GM23248 (cell line): Measurements from ENCODE around the gene CLCN7. TPM values are rescaled to one million over a fixed set of nuclear protein-coding genes. Genes with fewer than 3 reads are reported as not detected.

Experiments used
- DNase-seq: peaks from one replicate; pipeline ENCODE4 v3.0.0-alpha.2; 2015
- H2AFZ ChIP-seq: fragments of 200-600 bp; sonication (generic); 2 replicates; pipeline ENCODE4 v1.6.1; 2016; ENCODE audit warnings: antibody characterized with exemption
- H3F3A ChIP-seq: fragments of 200-600 bp; sonication (generic); 2 replicates; pipeline ENCODE4 v1.6.1; 2016; ENCODE audit warnings: mild to moderate bottlenecking, antibody characterized with exemption, mixed run types; ENCODE audit not compliant: insufficient read depth
- H3K27ac ChIP-seq: fragments of 200-600 bp; sonication (generic); 2 replicates; pipeline ENCODE4 v1.5.1; 2016; ENCODE audit warnings: mild to moderate bottlenecking
- H3K27me3 ChIP-seq: fragments of 200-600 bp; sonication (generic); replicated peaks from 2 replicates; pipeline ENCODE4 v1.6.1; 2016; ENCODE audit warnings: mild to moderate bottlenecking; ENCODE audit not compliant: insufficient read depth
- H3K36me3 ChIP-seq: fragments of 200-600 bp; sonication (generic); 2 replicates; pipeline ENCODE4 v1.6.1; 2016; ENCODE audit warnings: low read depth, mild to moderate bottlenecking
- H3K4me1 ChIP-seq: fragments of 200-600 bp; sonication (generic); 2 replicates; pipeline ENCODE4 v1.6.1; 2016; ENCODE audit warnings: mild to moderate bottlenecking; ENCODE audit not compliant: insufficient read depth
- H3K4me2 ChIP-seq: fragments of 200-600 bp; sonication (generic); one replicate; pipeline ENCODE4 v1.6.1; 2016; ENCODE audit warnings: mild to moderate bottlenecking; ENCODE audit not compliant: unreplicated experiment
- H3K4me3 ChIP-seq: fragments of 200-600 bp; sonication (generic); 2 replicates; pipeline ENCODE4 v1.5.1; 2016; ENCODE audit warnings: mild to moderate bottlenecking
- H3K79me2 ChIP-seq: fragments of 200-600 bp; sonication (generic); 2 replicates; pipeline ENCODE4 v1.6.1; 2016; ENCODE audit warnings: mild to moderate bottlenecking; ENCODE audit not compliant: insufficient read depth
- H3K9ac ChIP-seq: fragments of 200-600 bp; sonication (generic); 2 replicates; pipeline ENCODE4 v1.6.1; 2016; ENCODE audit warnings: mild to moderate bottlenecking
- H3K9me2 ChIP-seq: fragments of 200-600 bp; sonication (generic); 2 replicates; pipeline ENCODE4 v1.6.1; 2016; ENCODE audit warnings: mixed run types, mild to moderate bottlenecking, moderate library complexity; ENCODE audit not compliant: insufficient read depth
- H3K9me3 ChIP-seq: fragments of 200-600 bp; sonication (generic); one replicate; pipeline ENCODE4 v1.6.1; 2017; ENCODE audit warnings: low read depth
- H4K20me1 ChIP-seq: fragments of 200-600 bp; sonication (generic); 2 replicates; pipeline ENCODE4 v1.6.0; 2016; ENCODE audit not compliant: insufficient read depth
- EZH2 ChIP-seq: fragments of 200-600 bp; sonication (generic); IDR thresholded peaks from 2 replicates; pipeline ENCODE4 v1.6.1; 2018; ENCODE audit warnings: antibody characterized with exemption, mild to moderate bottlenecking; ENCODE audit not compliant: insufficient read depth, poor library complexity, severe bottlenecking
- EZH2phosphoT487 ChIP-seq: fragments of 200-600 bp; sonication (generic); IDR thresholded peaks from 2 replicates; pipeline ENCODE4 v1.6.1; 2018; ENCODE audit warnings: antibody characterized with exemption, moderate library complexity, mild to moderate bottlenecking, low read depth; ENCODE audit not compliant: insufficient read depth
- WGBS, 2 experiments: methylation state at CpG; one replicate each; pipeline ENCODE4 v1.1.6; 2015 to 2017; ENCODE audit warnings: low lambda C conversion rate in 2 of 2, low coverage in 1 of 2; ENCODE audit errors: missing lambda C conversion rate in 2 of 2; 5-methylcytosine and 5-hydroxymethylcytosine counted together
- in situ Hi-C: fragments of 300-500 bp; cut with MboI; formaldehyde crosslinking; loops from 2 replicates; pipeline ENCODE4 v1.15.0; 2020
- polyA plus RNA-seq: library from polyadenylated mRNA; unstranded; fragments of >200 nt; fragmentation: Nextera tagmentation; extraction: Ambion mirVana; gene quantifications from 2 replicates; pipeline ENCODE4 v1.2.1, GENCODE V29; 2016
- total RNA-seq: library from RNA; depleted of rRNA; stranded (reverse); fragments of >200 nt; shearing (Covaris generic); gene quantifications from 2 replicates; pipeline ENCODE4 v1.2.3, GENCODE V29; 2014

The CLCN7 gene
- total and polyA plus RNA-seq, 2 experiments from 2014 or later, result 33.6 to 39.3 TPM

DNA sequence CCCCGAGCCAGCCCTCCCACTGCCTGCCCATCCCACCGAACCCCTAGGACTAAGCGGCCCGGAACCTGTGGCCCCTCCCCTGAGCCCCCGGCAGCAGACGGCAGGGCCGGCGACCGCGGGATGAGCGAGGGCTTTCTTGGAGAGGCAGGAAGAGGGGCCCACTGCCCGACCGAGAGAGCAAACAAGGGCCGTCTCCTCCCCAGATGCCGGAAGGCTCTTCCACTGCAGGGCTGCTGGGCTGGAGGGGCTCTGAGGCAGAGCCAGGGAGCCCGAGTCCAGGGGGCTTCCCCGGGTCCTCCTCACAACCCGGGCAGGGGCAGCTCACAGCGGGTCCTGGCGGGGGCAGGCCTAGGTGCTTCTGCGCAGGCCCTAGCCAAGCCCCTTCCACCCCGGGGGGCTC is 41.1 kb downstream of the CLCN7 start:
- Histone ChIP-seq H3K4me2 (no peak overlapping the region), H3K9me3 (no peaks in the 10 kb centered on the region), H3K36me3 (no peaks in the 10 kb centered on the region), H3K9me2 (no peaks in the 10 kb centered on the region), H3K27me3 (no peaks in the 10 kb centered on the region), H4K20me1 (no peaks in the 10 kb centered on the region), H2AFZ (no peak overlapping the region), H3F3A (no peaks in the 10 kb centered on the region), H3K79me2 (no peaks in the 10 kb centered on the region), H3K9ac (no peak overlapping the region), H3K4me1 (no peaks in the 10 kb centered on the region), H3K27ac (no peak overlapping the region), H3K4me3 (no peak overlapping the region)
- no peak for DNase-seq
- 49 to 50% methylated on average over 16 to 18 of the region's 22 CpGs for WGBS, 2 experiments
- TF ChIP-seq EZH2phosphoT487, result no peak
- TF ChIP-seq EZH2, result no peak
- in situ Hi-C loops, result no loop called here

DNA sequence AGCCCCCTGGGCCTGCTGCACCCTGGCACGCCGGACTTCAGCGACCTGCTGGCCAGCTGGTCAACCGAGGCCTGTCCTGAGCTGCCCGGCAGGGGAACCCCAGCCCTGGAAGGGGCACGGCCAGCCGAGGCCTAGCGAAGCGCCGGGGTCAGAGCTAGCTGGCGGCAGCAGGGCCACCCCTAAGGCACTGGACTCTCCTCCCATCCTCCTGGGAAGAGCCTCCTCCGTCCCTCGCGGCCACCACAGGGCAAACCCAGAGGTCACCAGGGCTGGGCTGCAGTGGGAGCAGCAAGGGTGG is 41.6 kb downstream of the CLCN7 start:
- H3F3A ChIP-seq, result no peaks in the 10 kb centered on the region
- H3K79me2 ChIP-seq, result no peaks in the 10 kb centered on the region
- no peaks in the 10 kb centered on the region for H3K9me3 ChIP-seq
- no peak overlapping the region for H2AFZ ChIP-seq
- 89 to 91% methylated on average over 14 of the region's 14 CpGs for WGBS, 2 experiments
- no peaks in the 10 kb centered on the region for H3K36me3 ChIP-seq
- TF ChIP-seq EZH2phosphoT487, result no peak
- no peak for TF ChIP-seq EZH2
- no peaks in the 10 kb centered on the region for H3K4me1 ChIP-seq
- H3K4me2 ChIP-seq, result no peak overlapping the region
- no peak for DNase-seq
- no peaks in the 10 kb centered on the region for H3K9me2 ChIP-seq
- in situ Hi-C loops, result no loop called here
- no peaks in the 10 kb centered on the region for H3K27me3 ChIP-seq
- no peaks in the 10 kb centered on the region for H4K20me1 ChIP-seq
- H3K9ac ChIP-seq, result no peak overlapping the region
- H3K27ac ChIP-seq, result no peak overlapping the region
- no peak overlapping the region for H3K4me3 ChIP-seq

DNA sequence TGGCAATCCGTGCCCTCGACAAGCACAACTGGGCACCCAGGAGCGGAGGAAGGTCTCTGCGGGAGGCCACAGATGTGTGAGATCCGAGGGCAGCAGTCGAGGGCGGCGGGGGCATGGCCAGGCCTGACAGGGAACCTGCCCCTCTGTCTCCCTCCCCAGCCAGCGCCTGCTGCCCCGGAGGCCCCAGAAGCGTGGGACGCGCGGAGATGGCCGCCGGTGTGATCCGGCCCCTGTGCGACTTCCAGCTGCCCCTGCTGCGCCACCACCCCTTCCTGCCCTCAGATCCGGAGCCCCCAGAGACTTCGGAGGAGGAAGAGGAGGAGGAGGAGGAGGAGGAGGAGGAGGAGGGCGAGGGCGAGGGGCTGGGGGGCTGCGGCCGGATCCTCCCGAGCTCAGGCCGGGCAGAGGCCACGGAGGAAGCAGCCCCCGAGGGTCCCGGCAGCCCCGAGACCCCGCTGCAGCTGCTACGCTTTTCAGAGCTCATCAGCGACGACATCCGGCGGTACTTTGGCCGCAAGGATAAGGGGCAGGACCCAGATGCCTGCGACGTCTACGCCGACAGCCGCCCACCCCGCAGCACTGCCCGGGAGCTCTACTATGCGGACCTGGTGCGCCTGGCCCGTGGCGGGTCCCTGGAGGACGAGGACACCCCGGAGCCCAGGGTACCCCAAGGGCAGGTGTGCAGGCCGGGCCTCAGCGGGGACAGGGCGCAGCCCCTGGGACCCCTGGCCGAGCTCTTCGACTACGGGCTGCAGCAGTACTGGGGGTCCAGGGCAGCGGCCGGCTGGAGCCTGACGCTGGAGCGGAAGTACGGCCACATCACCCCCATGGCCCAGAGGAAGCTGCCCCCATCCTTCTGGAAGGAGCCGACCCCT is 42.2 kb downstream of the CLCN7 start:
- WGBS, 2 experiments, result 79 to 88% methylated on average over 42 to 63 of the region's 63 CpGs
- DNase-seq, result no peak
- in situ Hi-C loops, result no loop called here
- H3K9me2 ChIP-seq, result no peaks in the 10 kb centered on the region
- H3K27me3 ChIP-seq, result no peaks in the 10 kb centered on the region
- no peak overlapping the region for H2AFZ ChIP-seq
- no peaks in the 10 kb centered on the region for H3F3A ChIP-seq
- H3K36me3 ChIP-seq, result no peaks in the 10 kb centered on the region
- TF ChIP-seq EZH2 (no peak), EZH2phosphoT487 (no peak)
- H3K4me2 ChIP-seq, result no peak overlapping the region
- H3K79me2 ChIP-seq, result no peaks in the 10 kb centered on the region
- no peak overlapping the region for H3K9ac ChIP-seq
- no peaks in the 10 kb centered on the region for H3K9me3 ChIP-seq
- no peak overlapping the region for H3K4me3 ChIP-seq
- H3K4me1 ChIP-seq, result no peaks in the 10 kb centered on the region
- no peak overlapping the region for H3K27ac ChIP-seq
- no peaks in the 10 kb centered on the region for H4K20me1 ChIP-seq

DNA sequence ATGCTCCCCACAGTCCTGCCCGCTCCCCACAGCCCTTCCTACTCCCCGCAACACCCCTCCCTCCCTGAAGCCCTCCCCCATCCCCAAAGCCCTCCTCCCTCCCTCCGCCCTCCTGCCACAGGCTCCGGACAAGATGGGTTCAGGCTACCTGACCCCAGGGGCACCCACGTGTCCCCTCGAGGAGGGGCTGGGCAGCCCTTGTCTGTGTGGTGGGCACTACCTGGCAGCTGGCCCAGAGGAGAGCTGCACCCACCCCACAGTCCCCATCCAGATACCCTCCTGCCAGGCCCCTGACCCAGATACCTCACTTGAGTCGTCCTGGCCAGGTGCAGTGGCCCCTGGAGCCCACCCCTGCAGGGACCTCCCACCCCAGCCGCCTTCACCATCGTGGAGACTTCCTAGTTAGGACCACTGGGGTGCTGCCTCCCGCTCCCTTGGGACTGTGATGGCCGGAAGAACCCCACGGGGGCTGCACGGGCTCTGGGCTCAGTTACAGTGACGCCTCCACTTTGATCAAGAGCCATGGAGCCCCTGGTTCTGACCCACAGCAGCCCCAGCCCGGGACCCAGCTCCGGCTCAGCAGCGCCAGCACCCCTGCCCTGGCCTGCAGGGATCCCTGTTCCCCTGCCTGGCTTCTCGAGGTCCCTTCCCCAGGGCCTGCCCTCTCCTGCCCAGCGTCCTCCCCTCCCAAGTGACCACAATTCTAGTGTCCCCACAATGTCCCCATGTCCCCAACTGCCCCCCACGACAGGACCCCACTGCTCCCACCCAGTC is 43.1 kb downstream of the CLCN7 start:
- Histone ChIP-seq H3K4me3 (no peak overlapping the region), H3K9me3 (no peaks in the 10 kb centered on the region), H3K79me2 (no peaks in the 10 kb centered on the region), H3K4me1 (no peaks in the 10 kb centered on the region), H3K27ac (no peak overlapping the region), H3F3A (no peaks in the 10 kb centered on the region), H3K36me3 (no peaks in the 10 kb centered on the region), H3K9me2 (no peaks in the 10 kb centered on the region), H3K9ac (no peak overlapping the region), H4K20me1 (no peaks in the 10 kb centered on the region), H2AFZ (no peak overlapping the region), H3K4me2 (no peak overlapping the region), H3K27me3 (no peaks in the 10 kb centered on the region)
- WGBS, 2 experiments, result 56 to 66% methylated on average over 16 to 20 of the region's 20 CpGs
- no peak for DNase-seq
- in situ Hi-C loops, result no loop called here
- no peak for TF ChIP-seq EZH2
- no peak for TF ChIP-seq EZH2phosphoT487
